Astrocyte of the cerebellum (primary cell): Measurements from ENCODE around the gene HPSE2.

Experiments used
- DNase-seq: peaks from one replicate; pipeline ENCODE4 v3.0.0-alpha.2; 2011; ENCODE audit warnings: low read depth
- H3K4me3 ChIP-seq: 2 replicates; pipeline ENCODE4 v1.5.1; 2011; ENCODE audit warnings: mild to moderate bottlenecking, low read depth, low read length, moderate library complexity
- CTCF ChIP-seq: IDR thresholded peaks from 2 replicates; pipeline ENCODE4 v1.5.1; 2012; ENCODE audit warnings: low read length, low read depth, moderate library complexity, mild to moderate bottlenecking; ENCODE audit errors: missing control alignments
- in situ Hi-C: cut with HindIII; loops from 2 replicates; pipeline ENCODE4 v1.10.0; 2017; ENCODE audit warnings: low sequenced_read_pairs

Gene HPSE2

GRCh38 chr10:98410135-98410743, 825.4 kb downstream of the HPSE2 start:
- no peak for TF ChIP-seq CTCF
- H3K4me3 ChIP-seq, result no peak overlapping the region
- in situ Hi-C loops, result no loop called here

GRCh38 chr10:98408799-98409198, 826.9 kb downstream of the HPSE2 start:
- H3K4me3 ChIP-seq, result no peak overlapping the region
- TF ChIP-seq CTCF, result no peak
- in situ Hi-C loops, result no loop called here
- DNase-seq, result no peak

More at GRCh38 chr10:98410135-98410743, 825.4 kb downstream of the HPSE2 start:
- DNase-seq, result no peak

- DNase-seq, result no peak
- in situ Hi-C loops, result no loop called here
- TF ChIP-seq CTCF, result no peak
- H3K4me3 ChIP-seq, result no peak overlapping the region
Measured at GRCh38 chr10:98407744-98408241, 827.9 kb downstream of the HPSE2 start.
